ENCODE data around the gene VRTN. TPM values are rescaled to one million over a fixed set of nuclear protein-coding genes. Genes with fewer than 3 reads are reported as not detected.

VRTN gene
- total and polyA plus RNA-seq, 9 of the 15 experiments (the other 6 are each of a cell fraction or from before 2014, with no cell fraction given), result 0.05 to 0.09 (median 0.06) TPM; not detected in 6

DNA sequence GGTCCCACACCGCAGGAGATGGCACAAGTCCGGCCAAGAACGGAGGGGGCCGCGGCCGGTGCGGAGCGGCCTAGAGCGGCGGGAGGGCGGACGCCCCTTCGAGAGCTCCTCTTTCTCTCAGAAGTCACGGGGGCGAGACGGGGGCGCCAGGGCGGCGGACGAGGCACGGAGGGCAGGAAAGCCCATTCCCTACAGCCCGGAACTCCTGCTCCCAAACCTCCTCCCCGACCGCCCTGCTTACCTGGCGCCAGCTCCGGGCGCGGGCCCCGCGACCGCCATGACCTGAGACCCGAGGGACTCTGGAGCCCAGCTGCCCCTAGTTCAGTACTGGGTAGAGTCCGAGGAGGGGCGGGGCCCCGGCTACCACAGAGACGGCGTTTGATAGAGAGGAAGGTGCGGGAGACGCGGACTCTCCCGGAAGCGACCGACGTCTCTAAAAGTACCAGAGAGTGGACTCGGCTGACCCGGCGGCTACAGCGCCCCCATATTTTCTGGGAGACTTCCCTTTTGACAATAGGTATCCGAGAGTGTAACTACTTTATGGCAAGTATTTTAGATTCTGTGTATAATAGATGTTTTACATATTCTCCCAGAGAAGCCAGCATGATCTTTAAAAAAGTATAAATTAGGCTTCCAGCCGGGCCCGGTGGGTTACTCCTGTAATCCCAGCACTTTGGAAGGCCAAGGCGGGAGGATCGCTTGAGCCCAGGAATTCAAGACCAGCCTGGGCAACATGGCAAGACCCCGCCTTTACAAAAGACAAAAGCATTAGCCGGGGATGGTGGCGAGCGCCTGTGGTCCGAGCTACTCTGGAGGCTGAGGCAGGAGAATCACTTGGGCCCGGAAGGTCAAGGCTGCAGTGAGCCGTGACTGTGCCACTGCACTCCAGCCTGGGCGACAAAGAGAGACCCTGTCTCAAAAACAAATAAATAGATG lies 45.4 kb upstream of the VRTN start, which contains the start of gene ABCD4 (continued):
- TF ChIP-seq HDAC6 (IDR thresholded peaks at IDR 0.05; ENCODE audit: low read depth, low read length), result no peak
- TF ChIP-seq ETV1 (tag; conservative IDR thresholded peaks at IDR 0.05; ENCODE audit: low read depth), result no peak; the same call in 1 of the 2 replicates
- no peak for TF ChIP-seq SAFB (IDR thresholded peaks at IDR 0.05; ENCODE audit: borderline replicate concordance, low read depth, low read length)
- no peak for TF ChIP-seq ZNF143 (CRISPR knock-in tag; IDR thresholded peaks at IDR 0.05)
- TF ChIP-seq TARDBP (IDR thresholded peaks at IDR 0.05), result no peak
- TF ChIP-seq JUND (IDR thresholded peaks at IDR 0.05; ENCODE audit: borderline replicate concordance, low read depth, low read length), result no peak
- TF ChIP-seq JUND (tag; IDR thresholded peaks at IDR 0.05; ENCODE audit: borderline replicate concordance, low read depth, low read length), result no peak
- TF ChIP-seq FOXA3 (CRISPR knock-in tag; conservative IDR thresholded peaks at IDR 0.05 in 1 of 2, IDR thresholded peaks at IDR 0.05 in 1 of 2), result no peak
- TF ChIP-seq MAFG (tag; conservative IDR thresholded peaks at IDR 0.05), result no peak
- no peak for TF ChIP-seq ZNF717 (CRISPR knock-in tag; IDR thresholded peaks at IDR 0.05)
- TF ChIP-seq VEZF1 (CRISPR knock-in tag; IDR thresholded peaks at IDR 0.05), result no peak; the same call in 1 of the 2 replicates
- TF ChIP-seq HNRNPLL (IDR thresholded peaks at IDR 0.05; ENCODE audit: low read depth, low read length, poor library complexity, severe bottlenecking), result no peak
- TF ChIP-seq YBX1 (IDR thresholded peaks at IDR 0.05), result no peak
- TF ChIP-seq ZBTB49 (CRISPR knock-in tag; IDR thresholded peaks at IDR 0.05; ENCODE audit: borderline replicate concordance), result no peak
- TF ChIP-seq GATAD2B (IDR thresholded peaks at IDR 0.05; ENCODE audit: borderline replicate concordance), result no peak
- no peak for TF ChIP-seq ATF1 (CRISPR knock-in tag; IDR thresholded peaks at IDR 0.05)
- TF ChIP-seq ATF1 (tag; IDR thresholded peaks at IDR 0.05), result peak; percentile 36; the same call in 1 of the 2 replicates
- no peak for TF ChIP-seq GTF2A2 (tag; IDR thresholded peaks at IDR 0.05)
- TF ChIP-seq ZNF217 (CRISPR knock-in tag; IDR thresholded peaks at IDR 0.05), result no peak
- TF ChIP-seq BRD4 (IDR thresholded peaks at IDR 0.05), result no peak
- TF ChIP-seq MAZ (CRISPR knock-in tag; conservative IDR thresholded peaks at IDR 0.05 in 1 of 2, IDR thresholded peaks at IDR 0.05 in 1 of 2), result peak; percentile 67 to 83; a peak in 3 of 4 replicates
- TF ChIP-seq DMBX1 (CRISPR knock-in tag; IDR thresholded peaks at IDR 0.05; ENCODE audit: borderline replicate concordance), result no peak
- TF ChIP-seq ZNF444 (CRISPR knock-in tag; IDR thresholded peaks at IDR 0.05), result no peak
- peak; percentile 99 for TF ChIP-seq POLR2G (IDR thresholded peaks at IDR 0.05; ENCODE audit: low read depth, low read length)
- no peak for TF ChIP-seq ZC3H4 (CRISPR knock-in tag; IDR thresholded peaks at IDR 0.05; ENCODE audit: borderline replicate concordance)
